ENCODE measurements around the gene TRPV3.

DNA sequence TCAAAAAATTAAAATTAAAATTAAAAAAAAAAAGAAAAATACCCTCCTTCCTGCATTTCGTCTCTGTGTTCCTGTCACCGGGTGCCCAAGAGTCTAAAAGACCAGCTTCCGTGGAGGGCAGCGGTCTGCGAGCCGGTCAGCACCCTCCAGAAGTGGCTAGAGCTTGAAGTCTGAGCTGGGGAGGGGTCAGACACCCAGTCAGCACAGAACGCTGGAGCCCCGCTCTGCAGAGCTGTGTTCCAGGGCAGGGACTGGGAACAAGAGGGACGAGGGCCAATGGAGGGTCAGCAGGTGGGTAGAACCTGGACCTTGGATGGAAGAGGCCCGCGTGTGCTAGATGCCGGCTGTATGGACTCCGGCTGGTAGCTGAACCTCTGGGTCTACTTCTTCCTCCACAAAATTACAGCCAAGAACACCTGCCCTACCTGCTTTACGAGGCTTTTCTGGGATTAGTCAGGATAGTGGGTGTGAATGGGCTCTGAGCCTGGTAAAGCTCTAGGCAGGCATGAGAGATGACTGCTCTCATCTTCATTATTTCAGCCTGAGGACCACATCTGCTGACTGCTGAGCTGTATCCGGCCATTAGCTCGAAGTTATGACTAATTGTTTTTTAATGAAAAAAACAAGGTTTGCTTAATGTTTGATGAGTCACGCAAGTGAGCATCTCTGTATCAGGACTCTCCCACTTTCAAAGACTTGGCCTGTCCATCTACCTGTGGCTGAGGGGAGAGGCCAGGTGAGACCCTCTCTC is 45.7 kb upstream of the TRPV3 start:
- TF ChIP-seq POLR2A (IDR thresholded peaks at IDR 0.05) (no peak), CTCF (IDR thresholded peaks at IDR 0.05) (no peak)

Data from Peyer's patch (tissue), 4 donors.